HEK293T (cell line): Measurements from ENCODE around the gene BOLA3.

Experiments
- ARNT ChIP-seq: fragments of 450-650 bp; IDR thresholded peaks from 2 replicates; pipeline ENCODE4 v1.6.1; 2017; ENCODE audit warnings: mild to moderate bottlenecking
- BHLHE40 ChIP-seq: fragments of 450-650 bp; IDR thresholded peaks from 2 replicates; pipeline ENCODE4 v1.6.1; 2016; ENCODE audit warnings: mild to moderate bottlenecking, moderate library complexity, borderline replicate concordance
- CTBP1 ChIP-seq: fragments of 450-650 bp; IDR thresholded peaks from 2 replicates; pipeline ENCODE4 v1.6.1; 2016; ENCODE audit warnings: borderline replicate concordance
- FOXM1 ChIP-seq: fragments of 450-650 bp; IDR thresholded peaks from 2 replicates; pipeline ENCODE4 v1.6.1; 2017; ENCODE audit warnings: mild to moderate bottlenecking, borderline replicate concordance
- NFRKB ChIP-seq: fragments of 450-650 bp; IDR thresholded peaks from 2 replicates; pipeline ENCODE4 v1.6.1; 2016; ENCODE audit warnings: mild to moderate bottlenecking, moderate library complexity
- SP1 ChIP-seq: fragments of 450-650 bp; IDR thresholded peaks from 2 replicates; pipeline ENCODE4 v1.6.1; 2017

DNA sequence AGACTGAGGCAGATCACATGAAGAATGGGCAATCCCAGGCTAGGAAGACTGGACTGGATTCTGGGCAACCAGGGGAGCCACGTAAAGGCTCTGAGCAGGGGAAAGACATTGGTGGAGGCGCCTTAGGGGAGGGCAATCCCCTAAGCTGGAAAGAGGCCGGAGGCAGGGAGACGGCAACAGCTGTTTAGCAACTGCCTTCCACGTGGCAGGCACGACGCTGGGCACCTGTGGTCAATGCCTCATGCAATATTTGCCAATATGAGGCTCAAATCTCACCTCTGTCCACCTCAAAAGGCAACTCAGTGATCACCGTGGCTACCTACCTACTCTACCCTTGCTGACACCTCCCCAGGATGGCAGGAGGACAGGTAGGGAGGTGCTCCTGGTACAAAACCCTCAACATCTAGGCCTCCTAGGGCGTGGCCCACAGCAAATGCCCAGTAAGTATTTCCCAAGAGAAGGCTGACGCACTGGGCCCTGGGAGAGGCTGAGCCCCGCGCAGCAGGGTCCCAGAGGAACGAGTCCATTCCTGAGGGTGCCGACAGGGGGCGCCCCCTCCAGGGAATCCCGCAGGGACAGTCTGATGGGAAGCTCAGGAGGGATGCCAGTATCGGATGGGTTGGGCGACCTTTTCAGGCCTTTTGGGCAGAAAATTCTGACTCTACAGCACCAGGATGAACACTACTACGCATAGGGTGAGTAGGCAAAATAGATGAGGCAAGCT lies 8.9 kb downstream of the BOLA3 start:
- no peak for TF ChIP-seq ARNT
- TF ChIP-seq NFRKB = no peak
- TF ChIP-seq FOXM1 = no peak
- no peak for TF ChIP-seq CTBP1
- no peak for TF ChIP-seq SP1
- TF ChIP-seq BHLHE40 = no peak
